Measurements from ENCODE around the gene ALKBH6. TPM values are rescaled to one million over a fixed set of nuclear protein-coding genes. Genes with fewer than 3 reads are reported as not detected.
A peak's percentile ranks its signal among the peaks of the same experiment; 100 is the strongest.
"Not testable (repeated sequence)": the region's sequence is repeated elsewhere in the genome, so short reads cannot be mapped to it uniquely, and the experiment has no call there.

Gene ALKBH6
- polyA plus RNA-seq, 1 experiment, result 17.5 TPM

- POLR2A ChIA-PET, result interaction anchor here (1.1 kb wide), 1 partner anchor 28 kb away, joined by 12 read pairs; the partner anchor contains the start of gene ALKBH6
- CTCF ChIA-PET, result interaction anchor here (0.7 to 1.3 kb wide), 5 partner anchors 9 to 86 kb away, joined by 3 to 7 read pairs (median 3); partner anchors contain the start of genes CLIP3 and THAP8
- no peaks in the 10 kb centered on the region for H3K27me3 ChIP-seq (ENCODE audit: control insufficient read depth, insufficient read depth, low read length)
- no peak for TF ChIP-seq CTCF (IDR thresholded peaks at IDR 0.05; ENCODE audit: insufficient read depth, low read depth, low read length)
- H3K36me3 ChIP-seq (ENCODE audit: control insufficient read depth, insufficient read depth, low read length), result peaks cover 1% of the 10 kb centered on the region
- no peak overlapping the region for H3K4me3 ChIP-seq (ENCODE audit: low read depth, low read length)
- DNase-seq (ENCODE audit: low read depth), result peak; percentile 71
These were observed 27.8 kb upstream of the ALKBH6 start for GRCh38 chr19:36041831-36042230.

GRCh38 chr19:36041092-36041491 lies 27.1 kb upstream of the ALKBH6 start:
- not testable (repeated sequence) for H3K27me3 ChIP-seq (ENCODE audit: control insufficient read depth, insufficient read depth, low read length); H3K4me3 ChIP-seq (ENCODE audit: low read depth, low read length); H3K36me3 ChIP-seq (ENCODE audit: control insufficient read depth, insufficient read depth, low read length); DNase-seq (ENCODE audit: low read depth)
- POLR2A ChIA-PET, result interaction anchor here (1.1 kb wide), 1 partner anchor 27 kb away, joined by 12 read pairs; the partner anchor contains the start of gene ALKBH6
- CTCF ChIA-PET, result interaction anchor here (1.3 kb wide), 1 partner anchor 87 kb away, joined by 4 read pairs; no protein-coding TSS in a partner anchor

GRCh38 chr19:36040495-36040894 lies 26.5 kb upstream of the ALKBH6 start:
- POLR2A ChIA-PET, result no interaction called here
- CTCF ChIA-PET, result no interaction called here

GRCh38 chr19:36032251-36033104 lies 18.5 kb upstream of the ALKBH6 start, which contains the start of gene CLIP3:
CLIP3 (minus strand) TSS chr19:36032873; CDS start chr19:36032357, 516 bp downstream.
- 0 out of 2 replicates have a peak, but pooled peaks have one; percentile 10 for TF ChIP-seq CTCF (IDR thresholded peaks at IDR 0.05; ENCODE audit: insufficient read depth, low read depth, low read length)
- no peak for DNase-seq (ENCODE audit: low read depth)
- no peaks in the 10 kb centered on the region for H3K27me3 ChIP-seq (ENCODE audit: control insufficient read depth, insufficient read depth, low read length)
- POLR2A ChIA-PET, result no interaction called here
- CTCF ChIA-PET, result interaction anchor here (2.2 kb wide), 1 partner anchor 10 kb away, joined by 7 read pairs; no protein-coding TSS in a partner anchor
- peaks cover 3% of the 10 kb centered on the region; the same call in 1 of the 2 replicates for H3K36me3 ChIP-seq (ENCODE audit: control insufficient read depth, insufficient read depth, low read length)
- peak within 1 kb of the TSS; percentile 99 for H3K4me3 ChIP-seq (ENCODE audit: low read depth, low read length)

More at GRCh38 chr19:36040495-36040894, 26.5 kb upstream of the ALKBH6 start:
- Histone ChIP-seq H3K36me3 (ENCODE audit: control insufficient read depth, insufficient read depth, low read length) (peaks cover 1% of the 10 kb centered on the region), H3K27me3 (ENCODE audit: control insufficient read depth, insufficient read depth, low read length) (no peaks in the 10 kb centered on the region), H3K4me3 (ENCODE audit: low read depth, low read length) (no peak overlapping the region)
- no peak for TF ChIP-seq CTCF (IDR thresholded peaks at IDR 0.05; ENCODE audit: insufficient read depth, low read depth, low read length)
- DNase-seq (ENCODE audit: low read depth), result no peak

- peaks cover 13% of the 10 kb centered on the region for H3K36me3 ChIP-seq (ENCODE audit: control insufficient read depth, insufficient read depth, low read length)
- no peak for DNase-seq (ENCODE audit: low read depth)
- H3K4me3 ChIP-seq (ENCODE audit: low read depth, low read length), result no peak overlapping the region
- H3K27me3 ChIP-seq (ENCODE audit: control insufficient read depth, insufficient read depth, low read length), result no peaks in the 10 kb centered on the region
- ChIA-PET CTCF (interaction anchor here (2.2 kb wide), 1 partner anchor 11 kb away, joined by 7 read pairs; no protein-coding TSS in a partner anchor), POLR2A (no interaction called here)
- no peak for TF ChIP-seq CTCF (IDR thresholded peaks at IDR 0.05; ENCODE audit: insufficient read depth, low read depth, low read length)
These were observed 17.3 kb upstream of the ALKBH6 start for GRCh38 chr19:36031308-36031707.
